Hematopoietic multipotent progenitor cell treated with erythropoietin and hydrocortisone succinate and interleukin-3 and kit ligand, for 17 days (in vitro differentiated cells): ENCODE measurements around the gene SLC9A3.

Experiments used
- DNase-seq: peaks from one replicate; pipeline ENCODE4 v3.0.0-alpha.2; 2015; ENCODE audit warnings: low spot score

SLC9A3 gene

GRCh38 chr5:554284-554988 lies 30.2 kb upstream of the SLC9A3 start:
- DNase-seq = no peak

GRCh38 chr5:553874-554273 lies 29.6 kb upstream of the SLC9A3 start:
- no peak for DNase-seq

DNA sequence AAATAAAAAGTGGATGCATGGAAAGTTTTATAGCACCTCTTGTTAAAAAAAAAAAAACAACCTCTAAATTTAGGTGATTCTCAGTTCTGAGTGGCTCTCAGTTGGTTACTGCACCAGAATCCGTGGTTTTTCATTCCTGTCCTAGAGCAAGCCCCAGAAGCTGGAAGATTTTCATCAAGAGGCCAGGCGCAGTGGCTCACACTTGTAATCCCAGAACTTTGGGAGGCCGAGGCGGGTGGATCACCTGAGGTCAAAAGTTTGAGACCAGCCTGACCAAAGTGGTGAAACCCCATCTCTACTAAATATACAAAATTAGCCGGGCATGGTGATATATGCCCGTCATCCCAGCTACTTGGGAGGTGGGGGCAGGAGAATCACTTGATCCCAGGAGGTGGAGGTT lies 27.2 kb upstream of the SLC9A3 start:
- no peak for DNase-seq

GRCh38 chr5:549229-549628 lies 25.0 kb upstream of the SLC9A3 start:
- DNase-seq = no peak

- no peak for DNase-seq
Observed at GRCh38 chr5:548256-548655, 24.0 kb upstream of the SLC9A3 start.

DNA sequence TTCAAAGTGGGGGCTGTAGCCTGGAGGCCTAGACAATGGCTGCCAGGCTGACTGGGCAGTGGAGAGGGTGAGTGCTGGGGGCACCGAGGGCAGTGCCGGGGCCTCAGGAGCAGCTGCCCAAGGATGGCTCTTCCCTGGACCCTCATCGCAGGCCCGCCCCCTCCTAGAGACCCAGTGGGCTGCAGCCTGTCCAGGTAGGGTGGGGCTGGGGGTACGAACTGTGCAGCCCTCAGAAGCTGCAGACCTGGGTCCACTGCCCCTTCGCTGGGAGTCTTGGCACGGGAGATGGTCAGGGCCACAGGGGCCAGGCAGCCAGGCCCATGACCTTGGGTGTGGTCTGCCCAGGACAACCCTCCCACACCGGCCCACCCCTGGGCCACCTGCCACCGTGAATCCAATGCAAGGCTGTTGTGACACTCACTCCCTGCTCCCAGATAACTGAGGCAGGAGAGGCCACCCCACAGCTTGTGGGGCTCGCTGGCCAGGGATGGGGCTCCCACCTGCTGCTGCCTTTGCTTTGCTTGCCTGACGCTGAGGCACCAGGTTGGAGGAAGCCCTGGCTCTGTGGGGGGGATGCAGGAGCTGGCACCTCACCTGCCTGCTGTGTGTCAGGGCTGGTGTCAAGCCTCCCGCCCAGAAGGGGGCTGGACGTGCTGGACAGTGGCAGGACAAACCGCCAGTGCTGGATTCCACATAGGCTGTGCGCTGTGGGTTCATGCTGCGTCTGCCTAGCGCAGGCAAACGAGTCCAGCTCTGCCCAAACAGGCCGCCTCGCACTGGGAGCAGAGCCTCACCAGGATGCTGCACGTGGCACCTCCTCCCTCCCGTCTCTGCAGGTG lies 23.1 kb upstream of the SLC9A3 start:
- DNase-seq = no peak

DNA sequence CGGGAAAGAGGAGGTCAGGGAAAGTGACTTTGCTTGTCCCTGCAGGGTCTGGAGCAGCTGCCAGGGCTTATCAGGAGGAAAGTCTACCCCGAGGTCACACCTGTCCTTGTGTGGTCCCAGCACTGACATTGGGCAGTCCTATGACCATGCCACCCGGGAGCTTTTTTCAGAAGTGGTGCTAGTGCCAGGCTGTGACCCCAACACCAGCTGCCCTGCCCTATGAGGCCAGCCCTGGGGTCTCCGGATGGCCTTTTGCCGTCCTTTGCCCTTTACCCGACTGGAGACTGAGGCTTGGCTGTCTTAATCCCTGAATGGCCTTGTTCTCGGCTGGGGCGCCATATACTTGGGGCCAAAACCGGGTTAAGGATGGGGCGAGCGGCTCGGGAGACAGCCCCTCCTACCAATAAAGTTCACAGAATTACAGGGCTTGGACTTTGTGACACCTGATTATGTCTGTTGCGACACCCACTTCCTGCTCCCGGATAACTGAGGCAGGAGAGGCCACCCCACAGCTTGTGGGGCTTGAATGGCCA lies 22.2 kb upstream of the SLC9A3 start:
- no peak for DNase-seq

DNA sequence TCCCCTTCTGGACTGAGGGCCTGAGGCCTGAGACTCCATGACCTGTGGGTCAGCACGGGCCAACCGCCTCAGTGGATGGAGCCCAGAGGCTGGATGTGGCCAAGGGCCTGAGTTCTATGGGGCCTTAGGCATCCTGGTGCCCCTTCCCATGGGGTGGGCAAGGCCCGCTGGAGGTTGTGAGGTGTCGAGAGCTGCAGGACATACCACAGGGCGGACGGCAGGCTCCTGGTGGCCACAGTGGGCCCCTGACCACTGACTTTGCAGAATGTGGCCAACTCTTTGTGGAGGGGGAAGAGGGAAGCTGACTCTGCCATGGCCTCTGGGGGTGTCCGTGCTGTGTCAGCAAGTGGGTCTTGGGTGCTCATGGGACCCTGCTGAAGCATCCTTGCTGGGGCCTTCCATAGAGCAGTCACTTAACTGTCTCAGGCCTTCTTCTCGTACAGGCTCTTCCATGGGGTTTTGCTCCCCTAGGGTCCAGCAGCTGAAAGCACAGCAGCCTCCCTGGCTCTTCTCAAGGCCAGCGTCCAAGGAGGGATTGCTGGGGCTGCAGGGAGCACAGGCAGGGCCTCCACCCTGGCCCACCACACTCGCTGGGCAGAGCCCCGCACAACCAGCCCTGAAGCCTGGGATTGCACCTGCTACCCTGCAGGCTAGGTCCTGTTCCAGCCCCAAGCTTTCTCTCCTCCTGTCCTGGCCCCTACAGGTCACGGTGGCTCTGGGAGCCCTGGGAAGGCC lies 21.6 kb upstream of the SLC9A3 start:
- DNase-seq = no peak

- no peak for DNase-seq
Observed at GRCh38 chr5:544675-545355, 20.6 kb upstream of the SLC9A3 start.

GRCh38 chr5:543755-544674 lies 19.8 kb upstream of the SLC9A3 start:
- DNase-seq = no peak

DNA sequence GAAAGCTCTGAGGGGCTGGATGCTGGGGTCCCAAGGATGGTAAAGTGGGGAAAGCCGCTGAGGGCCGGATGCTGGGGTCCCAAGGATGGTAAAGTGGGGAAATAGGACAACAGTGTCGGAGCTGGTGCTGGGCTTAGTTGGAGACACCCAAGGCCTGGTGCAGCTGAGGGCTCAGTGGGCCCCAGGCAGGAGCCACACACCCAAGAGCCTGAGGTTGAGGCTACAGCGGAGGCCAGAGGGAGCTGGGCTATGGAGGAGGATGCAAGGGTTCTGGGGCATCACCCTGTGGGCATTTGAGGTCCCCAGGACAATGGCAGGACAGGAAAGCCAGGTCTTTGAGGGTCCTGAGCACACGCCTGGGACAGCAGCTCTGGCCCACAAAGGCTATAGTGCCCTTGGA lies 19.1 kb upstream of the SLC9A3 start:
- DNase-seq = no peak

- no peak for DNase-seq
Observed at GRCh38 chr5:542319-543311, 18.4 kb upstream of the SLC9A3 start.

GRCh38 chr5:541539-542318 lies 17.5 kb upstream of the SLC9A3 start:
- no peak for DNase-seq

DNA sequence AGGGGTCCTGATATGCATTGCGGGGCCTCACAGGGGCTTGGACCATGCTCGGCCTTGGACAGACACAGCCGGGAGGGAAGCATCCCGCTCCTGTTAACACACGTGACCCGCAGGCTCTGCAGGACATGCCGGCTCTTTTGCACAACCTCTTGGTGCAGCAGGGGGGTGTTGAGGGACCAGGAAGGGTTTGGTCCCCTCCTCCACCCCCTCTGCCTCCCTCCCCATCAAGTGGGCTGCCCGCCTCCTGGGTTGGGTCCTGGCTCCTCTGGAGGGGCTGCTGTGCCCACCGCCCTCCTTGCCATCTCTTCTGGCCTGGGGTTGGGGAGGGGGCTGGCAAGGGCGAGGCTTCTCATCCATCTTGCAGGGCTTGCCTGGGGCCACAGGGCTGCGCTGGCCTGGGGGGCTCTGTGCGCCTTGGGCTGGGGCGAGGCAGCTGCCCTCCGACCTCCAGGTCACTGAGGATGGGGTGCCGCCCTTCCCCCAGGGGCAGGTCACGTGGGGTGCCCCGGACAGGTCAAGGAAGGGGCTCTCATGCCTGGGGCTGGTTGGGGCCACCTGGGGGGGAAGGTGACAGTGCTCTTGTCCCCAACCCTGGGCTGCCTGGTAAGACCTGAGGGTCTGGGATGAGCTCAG lies 16.8 kb upstream of the SLC9A3 start:
- no peak for DNase-seq

- no peak for DNase-seq
Observed at GRCh38 chr5:540071-540905, 16.0 kb upstream of the SLC9A3 start.

GRCh38 chr5:539469-540070 lies 15.3 kb upstream of the SLC9A3 start:
- DNase-seq = no peak
